CD14-positive monocyte (primary cell): ENCODE results near the gene CREB3L4. TPM values are rescaled to one million over a fixed set of nuclear protein-coding genes. Genes with fewer than 3 reads are reported as not detected.
A peak's percentile ranks its signal among the peaks of the same experiment; 100 is the strongest.

Experiments used
- DNase-seq, 3 donors: peaks; one replicate each; pipeline ENCODE4 v3.0.0-alpha.2; 2011 to 2022
- H2AFZ ChIP-seq: 2 replicates; pipeline ENCODE4 v1.6.0; 2012; ENCODE audit warnings: mild to moderate bottlenecking, low read depth, low read length, inconsistent platforms; ENCODE audit not compliant: insufficient read depth, poor library complexity, severe bottlenecking
- H3K27ac ChIP-seq, 2 donors: 1 replicate in 1 of 2; 2 replicates in 1 of 2; pipeline ENCODE4 v1.5.1; 2012 to 2013; ENCODE audit warnings: low read length in 2 of 2, control low read depth in 1 of 2, inconsistent platforms in 1 of 2, low read depth in 1 of 2, mild to moderate bottlenecking in 1 of 2
- H3K27me3 ChIP-seq, 2 donors: one replicate each; pipeline versions ENCODE4 v1.6.0 to v1.6.1; 2011 to 2013; ENCODE audit warnings: low read length in 2 of 2; ENCODE audit not compliant: control insufficient read depth in 2 of 2, insufficient read depth in 2 of 2
- H3K36me3 ChIP-seq, 2 donors: replicated peaks in 1 of 2; 1 replicate in 1 of 2; 2 replicates in 1 of 2; pipeline versions ENCODE4 v1.5.1 to v1.6.1; 2012 to 2013; ENCODE audit warnings: low read length in 2 of 2, control low read depth in 1 of 2, inconsistent platforms in 1 of 2, mild to moderate bottlenecking in 1 of 2; ENCODE audit not compliant: insufficient read depth in 2 of 2, control insufficient read depth in 1 of 2
- H3K4me1 ChIP-seq, 2 donors: 1 replicate in 1 of 2; 2 replicates in 1 of 2; pipeline versions ENCODE4 v1.5.1 to v1.6.1; 2012 to 2013; ENCODE audit warnings: low read length in 2 of 2, control low read depth in 1 of 2, inconsistent platforms in 1 of 2, mild to moderate bottlenecking in 1 of 2, moderate library complexity in 1 of 2; ENCODE audit not compliant: insufficient read depth in 2 of 2, control insufficient read depth in 1 of 2
- H3K4me2 ChIP-seq: replicated peaks from 2 replicates; pipeline ENCODE3; 2012; ENCODE audit warnings: low read length, moderate library complexity, mild to moderate bottlenecking; ENCODE audit not compliant: poor library complexity, severe bottlenecking; ENCODE audit errors: extremely low read depth
- H3K4me3 ChIP-seq, 3 experiments: fragments of 200-600 bp in 1 of 3; sonication (generic) in 1 of 3; replicated peaks in 1 of 3; 1 replicate in 2 of 3; 2 replicates in 1 of 3; pipeline ENCODE4 v1.5.1; 2011 to 2013; ENCODE audit warnings: low read length in 3 of 3, mild to moderate bottlenecking in 3 of 3, control low read depth in 2 of 3, low read depth in 2 of 3, inconsistent platforms in 1 of 3, moderate library complexity in 1 of 3
- H3K79me2 ChIP-seq: 2 replicates; pipeline ENCODE4 v1.6.0; 2012; ENCODE audit warnings: mild to moderate bottlenecking, control low read depth, inconsistent platforms, low read length, moderate library complexity; ENCODE audit not compliant: insufficient read depth
- H3K9ac ChIP-seq: 2 replicates; pipeline ENCODE4 v1.6.0; 2017; ENCODE audit warnings: low read length, mild to moderate bottlenecking; ENCODE audit not compliant: insufficient read depth, poor library complexity, severe bottlenecking
- H3K9me3 ChIP-seq, 2 donors: replicated peaks in 1 of 2; 1 replicate in 1 of 2; 2 replicates in 1 of 2; pipeline versions ENCODE4 v1.5.1 to v1.6.1; 2012 to 2013; ENCODE audit warnings: low read length in 2 of 2, control low read depth in 1 of 2; ENCODE audit not compliant: control insufficient read depth in 1 of 2, insufficient read depth in 1 of 2
- H4K20me1 ChIP-seq: 2 replicates; pipeline ENCODE4 v1.6.0; 2012; ENCODE audit warnings: mild to moderate bottlenecking, low read length, control low read depth, moderate library complexity; ENCODE audit not compliant: insufficient read depth
- H3K27ac Mint-ChIP-seq, 7 donors: one replicate each; pipeline ENCODE4 v1.8.0; 2020; ENCODE audit warnings: mild to moderate bottlenecking in 7 of 7, mixed read lengths in 7 of 7, moderate library complexity in 6 of 7, inconsistent platforms in 2 of 7
- H3K27me3 Mint-ChIP-seq, 3 donors: one replicate each; pipeline ENCODE4 v1.8.0; 2021 to 2022; ENCODE audit warnings: low read depth in 3 of 3, mild to moderate bottlenecking in 3 of 3, mixed read lengths in 3 of 3, moderate library complexity in 3 of 3, inconsistent platforms in 1 of 3
- H3K36me3 Mint-ChIP-seq, 2 donors: one replicate each; pipeline ENCODE4 v1.8.0; 2020; ENCODE audit warnings: mixed read lengths in 2 of 2, inconsistent platforms in 1 of 2, mild to moderate bottlenecking in 1 of 2
- H3K4me1 Mint-ChIP-seq: one replicate; pipeline ENCODE4 v1.8.0; 2020; ENCODE audit warnings: mild to moderate bottlenecking, mixed read lengths
- H3K4me3 Mint-ChIP-seq, 2 donors: one replicate each; pipeline ENCODE4 v1.8.0; 2020; ENCODE audit warnings: mild to moderate bottlenecking in 2 of 2, mixed read lengths in 2 of 2, moderate library complexity in 1 of 2
- H3K9me3 Mint-ChIP-seq, 7 donors: one replicate each; pipeline ENCODE4 v1.8.0; 2020 to 2022; ENCODE audit warnings: mixed read lengths in 7 of 7, mild to moderate bottlenecking in 6 of 7, moderate library complexity in 6 of 7, inconsistent platforms in 2 of 7
- WGBS: methylation state at CpG from one replicate; pipeline ENCODE4 v1.1.5; 2013; ENCODE audit warnings: missing lambda C conversion rate; ENCODE audit not compliant: insufficient coverage; 5-methylcytosine and 5-hydroxymethylcytosine counted together
- intact Hi-C, 2 donors: fragments of 100-400 bp; cut with micrococcal nuclease; formaldehyde crosslinking; loops; one replicate each; pipeline versions ENCODE4 v1.15.0 to v1.15.1; 2023
- polyA plus RNA-seq, 3 donors: library from polyadenylated mRNA; depleted of rRNA in 1 of 3; unstranded in 2 of 3; stranded (reverse) in 1 of 3; fragments of 300-500 nt in 2 of 3; fragments of >200 nt in 1 of 3; fragmentation: Illumina TruSeq in 2 of 3; gene quantifications; 1 replicate in 2 of 3; 2 replicates in 1 of 3; pipeline ENCODE4 v1.2.3, GENCODE V29; 2012 to 2021
- TF ChIP-seq, protein P1 (sequence below): fragments of 200-600 bp; IDR thresholded peaks from one replicate; pipeline ENCODE4 v1.8.0; 2022; ENCODE audit warnings: antibody characterized with exemption, mild to moderate bottlenecking

Gene CREB3L4
- polyA plus RNA-seq, 3 donors = 5.0 to 7.6 (median 6.8) TPM

GRCh38 chr1:153953859-153954365 lies 13.8 kb upstream of the CREB3L4 start:
- Histone ChIP-seq H3K4me3 (no peak overlapping the region), H3K36me3 (peaks cover 57 to 61% of the 10 kb centered on the region in 2 donors), H3K4me2 (no peak overlapping the region), H3K27ac (peak overlapping the region in 1 of 2 donors; percentile 1), H3K79me2 (peaks cover 71% of the 10 kb centered on the region), H3K9me3 (no peaks in the 10 kb centered on the region), H3K27me3 (no peaks in the 10 kb centered on the region), H2AFZ (no peak overlapping the region), H3K9ac (no peak overlapping the region), H3K4me1 (peaks cover 20 to 26% of the 10 kb centered on the region in 2 donors), H4K20me1 (peaks cover 69% of the 10 kb centered on the region)
- WGBS = no CpG with 5 or more reads among the region's 4 CpGs
- H3K27ac Mint-ChIP-seq = peak overlapping the region in 4 of 7 donors; percentile 27 to 43 (median 36)
- no peak for DNase-seq
- peaks cover 33% of the 10 kb centered on the region for H3K4me1 Mint-ChIP-seq
- TF ChIP-seq, protein P1, sequence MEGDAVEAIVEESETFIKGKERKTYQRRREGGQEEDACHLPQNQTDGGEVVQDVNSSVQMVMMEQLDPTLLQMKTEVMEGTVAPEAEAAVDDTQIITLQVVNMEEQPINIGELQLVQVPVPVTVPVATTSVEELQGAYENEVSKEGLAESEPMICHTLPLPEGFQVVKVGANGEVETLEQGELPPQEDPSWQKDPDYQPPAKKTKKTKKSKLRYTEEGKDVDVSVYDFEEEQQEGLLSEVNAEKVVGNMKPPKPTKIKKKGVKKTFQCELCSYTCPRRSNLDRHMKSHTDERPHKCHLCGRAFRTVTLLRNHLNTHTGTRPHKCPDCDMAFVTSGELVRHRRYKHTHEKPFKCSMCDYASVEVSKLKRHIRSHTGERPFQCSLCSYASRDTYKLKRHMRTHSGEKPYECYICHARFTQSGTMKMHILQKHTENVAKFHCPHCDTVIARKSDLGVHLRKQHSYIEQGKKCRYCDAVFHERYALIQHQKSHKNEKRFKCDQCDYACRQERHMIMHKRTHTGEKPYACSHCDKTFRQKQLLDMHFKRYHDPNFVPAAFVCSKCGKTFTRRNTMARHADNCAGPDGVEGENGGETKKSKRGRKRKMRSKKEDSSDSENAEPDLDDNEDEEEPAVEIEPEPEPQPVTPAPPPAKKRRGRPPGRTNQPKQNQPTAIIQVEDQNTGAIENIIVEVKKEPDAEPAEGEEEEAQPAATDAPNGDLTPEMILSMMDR = no peak
- H3K9me3 Mint-ChIP-seq = peaks cover 0 to 4% (median 0%) of the 10 kb centered on the region in 7 donors
- H3K27me3 Mint-ChIP-seq = peaks cover 0 to 2% (median 1%) of the 10 kb centered on the region in 3 donors
- intact Hi-C loops = no loop called here
- H3K4me3 Mint-ChIP-seq = no peak overlapping the region
- peaks cover 52 to 62% of the 10 kb centered on the region in 2 donors for H3K36me3 Mint-ChIP-seq

GRCh38 chr1:153954826-153955225 lies 12.9 kb upstream of the CREB3L4 start:
- no peak overlapping the region for H3K9ac ChIP-seq
- H3K36me3 ChIP-seq = peaks cover 51 to 60% of the 10 kb centered on the region in 2 donors
- peaks cover 28 to 36% of the 10 kb centered on the region in 2 donors for H3K4me1 ChIP-seq
- intact Hi-C loops = loop anchor here in 1 of 2 donors (5.0 kb wide), 1 partner anchor 33 kb away; the partner anchor contains the start of gene GATAD2B
- peaks cover 70% of the 10 kb centered on the region for H3K79me2 ChIP-seq
- Mint-ChIP-seq H3K4me3 (no peak overlapping the region), H3K4me1 (peaks cover 39% of the 10 kb centered on the region), H3K36me3 (peaks cover 49 to 61% of the 10 kb centered on the region in 2 donors), H3K27me3 (peaks cover 0 to 2% (median 1%) of the 10 kb centered on the region in 3 donors), H3K27ac (peak overlapping the region in 1 of 7 donors; percentile 2), H3K9me3 (peaks cover 0 to 4% (median 0%) of the 10 kb centered on the region in 7 donors)
- H3K4me2 ChIP-seq = no peak overlapping the region
- DNase-seq = no peak
- no peaks in the 10 kb centered on the region for H3K9me3 ChIP-seq
- H2AFZ ChIP-seq = no peak overlapping the region
- no peak overlapping the region for H3K27ac ChIP-seq
- H3K27me3 ChIP-seq = no peaks in the 10 kb centered on the region
- TF ChIP-seq, protein P1 = no peak
- H3K4me3 ChIP-seq = no peak overlapping the region
- H4K20me1 ChIP-seq = peaks cover 70% of the 10 kb centered on the region
- WGBS = 98% methylated on average over 6 of the region's 10 CpGs
